GM23338 (cell line): ENCODE data around the gene KCNK10. TPM values are rescaled to one million over a fixed set of nuclear protein-coding genes. Genes with fewer than 3 reads are reported as not detected.

Experiments used
- CREB1 ChIP-seq: fragments of 250-450 bp; sonication (Bioruptor Pico); IDR thresholded peaks from 2 replicates; pipeline ENCODE4 v1.5.0; 2020; ENCODE audit warnings: low read depth, mild to moderate bottlenecking, moderate library complexity
- CTCF ChIP-seq, 2 experiments: fragments of 200-600 bp in 1 of 2; sonication (generic) in 1 of 2; conservative IDR thresholded peaks; 2 replicates each; pipeline versions ENCODE4 v1.5.1 to v1.6.1; 2016 to 2017; ENCODE audit warnings: antibody characterized with exemption in 2 of 2, low read depth in 2 of 2, mild to moderate bottlenecking in 2 of 2, moderate library complexity in 1 of 2
- ETS1 ChIP-seq: IDR thresholded peaks from 2 replicates; pipeline ENCODE4 v1.6.1; 2016; ENCODE audit warnings: antibody characterized with exemption
- EZH2phosphoT487 ChIP-seq: fragments of 200-600 bp; sonication (generic); IDR thresholded peaks from one replicate; pipeline ENCODE4 v1.8.1; 2018; ENCODE audit warnings: antibody characterized with exemption; ENCODE audit not compliant: unreplicated experiment
- POLR2AphosphoS5 ChIP-seq: IDR thresholded peaks from 2 replicates; pipeline ENCODE4 v1.6.1; 2016; ENCODE audit warnings: antibody characterized with exemption, low read depth
- ZNF114 ChIP-seq: fragments of 250-450 bp; sonication (Bioruptor Pico); IDR thresholded peaks from 2 replicates; pipeline ENCODE4 v1.5.0; 2020; ENCODE audit warnings: mild to moderate bottlenecking, moderate library complexity
- ZNF331 ChIP-seq: fragments of 250-450 bp; sonication (Bioruptor Pico); IDR thresholded peaks from 2 replicates; pipeline ENCODE4 v1.5.0; 2020; ENCODE audit warnings: low read depth, mild to moderate bottlenecking, moderate library complexity
- ZNF462 ChIP-seq: fragments of 250-450 bp; sonication (Bioruptor Pico); IDR thresholded peaks from 2 replicates; pipeline ENCODE4 v1.5.0; 2020; ENCODE audit warnings: mild to moderate bottlenecking, moderate library complexity
- polyA plus RNA-seq: library from polyadenylated mRNA; unstranded; fragments of >200 nt; fragmentation: Nextera tagmentation; extraction: Ambion mirVana; gene quantifications from 2 replicates; pipeline ENCODE4 v1.2.1, GENCODE V29; 2016
- total RNA-seq: library from RNA; depleted of rRNA; stranded (reverse); fragments of >200 nt; shearing (Covaris generic); gene quantifications from 2 replicates; pipeline ENCODE4 v1.2.3, GENCODE V29; 2014

KCNK10 gene
- total and polyA plus RNA-seq, 2 experiments from 2014 or later, result 0.29 to 1.0 TPM

- TF ChIP-seq ZNF462, result no peak
- no peak for TF ChIP-seq EZH2phosphoT487
- TF ChIP-seq ZNF114 (CRISPR knock-in tag), result no peak
- TF ChIP-seq CTCF (conservative IDR thresholded peaks at IDR 0.05; ENCODE audit: low read depth in 2 of 2), result no peak
- TF ChIP-seq ZNF331 (CRISPR knock-in tag), result no peak
- no peak for TF ChIP-seq CREB1 (CRISPR knock-in tag)
- no peak for TF ChIP-seq POLR2AphosphoS5
- no peak for TF ChIP-seq ETS1
Observed at GRCh38 chr14:88252498-88252897, 70.6 kb downstream of the KCNK10 start (continued).
